Mononuclear cell (primary cell): ENCODE results near the gene SELENOK. TPM values are rescaled to one million over a fixed set of nuclear protein-coding genes. Genes with fewer than 3 reads are reported as not detected.

ENCODE experiments used
- H3K27me3 ChIP-seq: 2 replicates; pipeline ENCODE4 v1.6.0; 2011; ENCODE audit warnings: low read length, control low read depth; ENCODE audit not compliant: insufficient read depth
- H3K4me1 ChIP-seq: 2 replicates; pipeline ENCODE4 v1.5.1; 2011; ENCODE audit warnings: mild to moderate bottlenecking, low read length, control low read depth; ENCODE audit not compliant: insufficient read depth
- H3K4me3 ChIP-seq: 2 replicates; pipeline ENCODE4 v1.5.1; 2011; ENCODE audit warnings: mild to moderate bottlenecking, low read length, moderate library complexity
- H3K9me3 ChIP-seq: 2 replicates; pipeline ENCODE4 v1.5.1; 2011; ENCODE audit warnings: low read depth, mild to moderate bottlenecking, control low read depth, low read length
- total RNA-seq: library from RNA; depleted of rRNA; stranded (reverse); fragments of >200 nt; gene quantifications from one replicate; pipeline ENCODE4 v1.2.3, GENCODE V29; 2012

SELENOK gene
- total RNA-seq, 1 donor = 126 TPM

- Histone ChIP-seq H3K9me3 (no peaks in the 10 kb centered on the region), H3K4me3 (no peak overlapping the region), H3K27me3 (no peaks in the 10 kb centered on the region)
These were observed 54.3 kb downstream of the SELENOK start for GRCh38 chr3:53837331-53837730.

DNA sequence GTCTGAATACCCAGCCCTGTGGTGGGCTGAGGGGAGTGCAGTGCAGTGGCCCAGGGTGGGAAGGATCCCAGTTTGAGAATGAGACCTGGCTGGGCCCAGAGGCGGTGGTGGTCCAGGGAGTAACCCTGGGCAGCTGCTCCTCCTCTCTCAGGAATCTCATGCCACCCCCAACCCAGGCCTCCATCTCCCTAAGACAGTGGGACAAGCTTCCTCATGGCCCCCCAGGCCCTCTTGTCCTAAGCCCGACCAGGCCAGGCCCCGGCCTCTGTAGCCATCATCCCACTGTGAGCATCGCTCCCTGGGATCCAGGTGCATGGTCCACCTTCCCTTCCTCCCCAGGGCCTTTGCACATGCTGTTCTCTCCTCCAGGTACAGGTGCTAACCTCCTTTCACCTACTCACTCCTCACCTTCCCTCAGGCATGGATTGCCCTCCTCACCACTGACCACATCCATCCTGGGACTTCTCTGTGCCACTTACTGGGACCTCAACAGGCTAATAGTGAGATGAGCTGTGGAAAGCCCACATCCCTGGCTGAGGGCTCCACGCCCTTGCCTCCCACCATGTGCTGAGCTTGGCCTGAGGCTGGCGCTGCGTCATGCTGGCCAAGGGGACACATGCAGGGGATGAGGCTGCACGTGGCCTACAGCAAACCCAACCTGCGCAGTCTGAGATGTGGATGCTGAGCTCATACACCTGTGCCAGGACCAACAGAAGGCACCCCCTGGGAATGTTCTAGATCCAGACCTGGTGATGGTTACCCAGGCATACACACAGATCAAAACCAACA lies 55.4 kb downstream of the SELENOK start:
- no peaks in the 10 kb centered on the region for H3K9me3 ChIP-seq
- no peaks in the 10 kb centered on the region for H3K27me3 ChIP-seq
- H3K4me1 ChIP-seq = peaks cover 22% of the 10 kb centered on the region
- no peak overlapping the region for H3K4me3 ChIP-seq

More at GRCh38 chr3:53837331-53837730, 54.3 kb downstream of the SELENOK start:
- peaks cover 22% of the 10 kb centered on the region for H3K4me1 ChIP-seq

DNA sequence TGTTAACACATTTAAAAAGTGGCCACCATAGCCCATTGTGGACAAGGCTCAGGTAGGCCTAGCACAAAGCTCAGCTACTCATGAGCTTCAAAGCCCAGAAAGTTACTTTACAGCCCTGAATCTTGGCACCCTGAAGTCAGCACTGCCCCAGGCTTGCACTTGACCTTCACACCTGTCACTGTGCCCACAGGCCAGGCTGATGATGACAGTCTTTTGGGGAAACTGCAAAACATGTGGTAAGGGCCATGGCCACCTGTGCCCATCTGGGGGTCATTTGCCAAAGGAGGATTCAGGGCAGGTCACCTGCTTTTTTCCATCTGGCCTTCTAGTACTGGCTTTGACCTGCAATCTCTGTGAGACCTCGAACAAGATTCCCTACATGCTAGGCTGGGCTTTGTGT lies 56.4 kb downstream of the SELENOK start:
- H3K4me3 ChIP-seq = no peak overlapping the region
- H3K9me3 ChIP-seq = no peaks in the 10 kb centered on the region
- H3K4me1 ChIP-seq = peaks cover 22% of the 10 kb centered on the region
- no peaks in the 10 kb centered on the region for H3K27me3 ChIP-seq

DNA sequence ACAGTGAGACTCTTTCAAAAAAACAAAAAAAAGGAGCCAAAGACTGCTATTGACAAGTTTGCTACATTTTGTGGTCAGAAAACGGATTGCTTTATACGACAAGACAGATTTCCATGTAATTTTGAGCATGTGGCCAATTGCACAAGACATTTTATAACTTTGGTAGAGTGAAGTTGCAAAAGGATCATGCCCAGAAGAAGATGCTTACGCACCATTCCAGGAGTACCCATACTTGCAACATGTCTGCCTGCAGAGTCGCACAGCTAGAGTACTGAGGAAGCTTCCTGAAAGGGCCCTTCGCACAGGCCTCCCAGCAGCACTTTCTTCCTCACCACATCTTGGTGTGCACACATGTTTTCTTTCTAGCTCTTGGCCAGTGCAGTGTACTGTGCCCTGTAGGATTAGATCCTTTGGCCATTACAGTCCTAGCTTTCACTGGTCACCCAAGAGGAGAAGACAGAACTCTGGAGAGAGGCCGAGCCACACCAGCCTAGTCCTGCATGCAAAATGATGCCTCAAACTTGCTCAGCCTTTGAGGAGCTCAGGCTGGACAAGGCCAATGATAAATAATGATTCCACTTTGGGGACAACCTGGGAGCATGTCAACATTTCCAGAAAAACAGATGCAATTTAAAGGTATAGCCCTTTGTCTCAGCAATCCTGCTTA lies 57.1 kb downstream of the SELENOK start:
- H3K4me3 ChIP-seq = no peak overlapping the region
- H3K9me3 ChIP-seq = no peaks in the 10 kb centered on the region

More for the DNA sequence above, 57.1 kb downstream of the SELENOK start:
- H3K4me1 ChIP-seq = peaks cover 22% of the 10 kb centered on the region
- no peaks in the 10 kb centered on the region for H3K27me3 ChIP-seq

Other genes with a start within 250 kb of the SELENOK start
- gene CHDH, start 45.4 kb downstream of the SELENOK start, total RNA-seq = under 0.01 TPM
- 0.10 TPM for gene IL17RB, start 45.3 kb downstream of the SELENOK start, total RNA-seq
- 8.1 TPM for gene ACTR8, start 9.7 kb downstream of the SELENOK start, total RNA-seq
- 2.0 TPM for gene CACNA2D3, start 230.7 kb upstream of the SELENOK start, total RNA-seq